Skin epidermis (tissue), 12 donors: ENCODE data around the gene HKDC1.

Experiments used
- H3K27ac ChIP-seq, 21 experiments: fragments of 200-600 bp; sonication (generic) in 11 of 21; one replicate each; pipeline ENCODE4 v1.5.0; 2020; ENCODE audit warnings: mild to moderate bottlenecking in 3 of 21, inconsistent platforms in 2 of 21, moderate library complexity in 2 of 21
- H3K4me3 ChIP-seq, 7 experiments: fragments of 200-600 bp; sonication (generic) in 2 of 7; one replicate each; pipeline ENCODE4 v1.5.0; 2020; ENCODE audit warnings: inconsistent platforms in 2 of 7, mild to moderate bottlenecking in 2 of 7, moderate library complexity in 1 of 7

Gene HKDC1

GRCh38 chr10:69312528-69312927, 92.4 kb downstream of the HKDC1 start:
- no peak overlapping the region for H3K27ac ChIP-seq
- no peak overlapping the region for H3K4me3 ChIP-seq

DNA sequence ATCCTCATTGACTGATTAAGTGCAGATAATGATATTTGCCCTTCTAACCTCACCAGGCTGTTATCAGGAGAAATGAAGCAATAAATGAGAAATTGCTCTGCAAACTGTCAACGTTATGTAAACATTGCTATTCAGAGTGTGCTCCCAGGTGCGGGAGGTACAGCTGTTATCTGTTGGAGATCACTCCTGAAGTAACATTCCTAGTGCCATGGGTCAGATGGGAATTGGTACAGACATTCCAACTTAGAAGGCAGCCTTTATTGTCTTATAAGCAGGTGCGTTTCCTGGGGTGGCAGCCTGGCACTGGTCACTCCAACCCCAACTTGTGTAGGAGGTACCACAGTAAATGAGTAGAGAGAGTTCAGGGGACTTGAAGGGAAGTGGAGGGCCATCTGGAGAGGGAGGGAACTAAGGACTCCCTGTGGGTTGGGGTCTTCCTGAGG, 95.0 kb downstream of the HKDC1 start:
- no peak overlapping the region for H3K27ac ChIP-seq

DNA sequence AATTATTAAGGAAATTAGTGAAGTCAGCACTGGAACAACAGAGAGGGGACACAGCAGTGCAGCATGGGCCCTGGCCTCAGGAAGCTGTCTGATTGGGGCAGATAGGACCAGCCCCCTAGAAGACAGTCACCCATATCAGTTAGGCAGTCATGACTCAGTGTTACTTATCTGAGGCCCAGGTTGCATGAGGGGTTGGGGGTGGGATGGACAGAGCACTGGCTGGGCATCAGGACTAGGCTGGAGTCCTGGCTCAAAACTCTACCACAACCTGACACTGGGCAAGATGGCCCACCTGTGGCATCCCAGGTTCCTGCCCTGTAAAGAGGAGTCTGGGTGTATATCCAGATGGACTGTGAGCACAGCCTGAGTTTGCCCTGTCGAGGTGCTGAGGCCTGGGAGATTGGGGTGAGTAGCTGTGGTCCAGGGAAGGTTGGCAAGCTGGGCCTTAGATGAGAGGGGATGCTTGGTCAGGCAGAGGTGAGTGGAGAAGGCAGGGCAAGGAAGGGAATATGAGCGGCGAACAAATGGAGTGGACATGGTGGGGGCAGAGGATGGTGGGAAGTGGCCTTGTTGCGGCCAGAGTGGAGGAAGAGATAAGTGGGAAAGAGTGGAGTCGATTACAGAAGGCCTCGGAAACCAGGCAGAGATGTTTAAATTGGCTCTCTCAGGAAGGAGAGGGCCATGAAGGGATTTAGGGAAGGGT, 95.6 kb downstream of the HKDC1 start:
- Histone ChIP-seq H3K27ac (peak overlapping the region in 2 of 21 experiments; percentile 95 to 96), H3K4me3 (no peak overlapping the region)

More for the DNA sequence above, 95.0 kb downstream of the HKDC1 start:
- no peak overlapping the region for H3K4me3 ChIP-seq

- Histone ChIP-seq H3K4me3 (no peak overlapping the region), H3K27ac (peak overlapping the region in 15 of 21 experiments; percentile 1 to 99 (median 95))
Observed at GRCh38 chr10:69316313-69317059, 96.4 kb downstream of the HKDC1 start.
